GM08714 (cell line): ENCODE measurements around the gene CRIP1.

Experiments
- H3K4me3 ChIP-seq: fragments of 200-500 bp; sonication (Bioruptor generic); 2 replicates; pipeline ENCODE4 v1.5.1; 2014; ENCODE audit warnings: mild to moderate bottlenecking, low read length, inconsistent platforms
- ZNF274 ChIP-seq: IDR thresholded peaks from 2 replicates; pipeline ENCODE4 v1.6.1; 2012; ENCODE audit warnings: mild to moderate bottlenecking, low read depth, low read length

The CRIP1 gene

GRCh38 chr14:105495101-105495989, 8.7 kb downstream of the CRIP1 start:
- TF ChIP-seq ZNF274: no peak
- H3K4me3 ChIP-seq: no peak overlapping the region

DNA sequence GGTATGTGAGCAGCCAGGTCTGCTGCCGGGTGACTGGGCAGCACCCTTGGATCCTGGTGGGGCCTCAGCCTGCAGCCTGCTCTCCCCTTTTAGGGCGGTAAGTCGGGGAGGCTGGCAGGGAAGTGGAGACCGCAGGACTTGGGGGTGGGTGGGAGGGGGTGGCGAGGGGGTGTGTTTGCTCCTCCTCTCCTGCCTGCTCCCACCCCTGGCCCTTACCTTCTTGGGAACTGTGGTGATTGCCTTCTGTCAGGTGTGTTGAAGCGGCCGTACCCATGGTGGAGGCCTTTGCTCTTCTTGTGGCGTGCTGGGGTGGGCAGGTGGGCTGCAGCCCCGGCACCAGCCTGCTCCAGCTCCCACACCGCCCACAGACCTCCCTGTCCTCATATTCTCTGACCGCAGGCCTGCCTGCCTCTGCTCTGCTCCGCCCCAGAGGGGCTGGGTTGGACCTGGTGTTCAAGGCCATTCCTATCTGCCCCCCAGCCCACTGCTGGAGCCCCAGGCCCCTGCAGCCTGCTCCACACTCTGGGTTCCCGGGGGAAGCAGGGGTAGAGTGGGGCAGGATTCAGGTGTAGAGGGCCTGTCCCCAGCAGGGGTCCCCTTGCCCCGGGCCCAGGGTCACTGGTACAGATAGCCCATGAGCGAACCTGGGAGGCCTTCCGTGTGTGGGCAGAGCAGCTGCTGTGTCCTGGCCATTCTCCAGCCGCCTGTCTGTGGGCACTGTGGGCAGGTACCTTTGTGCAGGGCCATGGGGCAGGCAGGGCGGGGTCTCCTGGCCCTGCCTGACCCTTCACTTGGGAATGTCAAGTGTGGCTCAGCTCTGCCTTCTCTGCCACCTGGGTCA, 9.5 kb downstream of the CRIP1 start:
- TF ChIP-seq ZNF274: no peak
- no peak overlapping the region for H3K4me3 ChIP-seq

DNA sequence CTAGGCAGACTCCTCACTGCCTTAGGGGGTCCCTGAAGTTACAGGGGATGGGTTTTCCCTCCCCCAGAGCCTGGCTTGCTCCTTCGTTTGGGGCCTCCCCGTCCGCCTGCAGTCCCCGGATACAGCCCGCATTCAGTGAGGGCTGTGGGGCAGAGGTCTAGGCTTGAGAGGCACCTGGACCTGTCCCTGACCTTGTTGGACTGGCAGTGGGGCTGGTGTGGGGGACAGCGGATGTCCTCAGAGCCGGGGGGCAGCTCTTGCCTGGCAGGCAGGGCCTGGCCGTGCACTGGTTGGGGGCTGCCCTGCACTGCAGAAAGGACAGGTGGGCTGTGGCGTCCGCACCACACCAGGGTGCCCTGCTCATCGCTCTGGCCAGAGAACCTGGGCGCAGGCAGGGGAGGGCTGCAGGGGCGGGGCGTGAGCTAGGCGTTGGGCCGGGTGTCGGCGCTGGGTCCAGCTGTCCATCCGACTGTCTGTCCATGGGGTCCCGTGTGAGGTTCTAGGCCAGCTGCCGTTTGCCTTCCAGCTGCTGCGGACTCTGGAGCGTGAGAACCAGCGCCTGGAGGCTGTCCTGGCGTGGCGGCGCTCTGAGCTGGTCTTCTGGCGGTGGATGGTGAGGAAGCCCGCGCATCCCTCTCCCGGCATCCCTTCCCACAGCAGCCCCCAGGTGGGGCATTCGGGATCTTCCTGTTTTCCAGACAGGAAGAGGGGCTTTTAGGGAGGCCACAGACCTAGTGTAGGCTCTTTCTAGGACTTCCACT, 10.3 kb downstream of the CRIP1 start:
- H3K4me3 ChIP-seq: no peak overlapping the region
- TF ChIP-seq ZNF274: no peak

- H3K4me3 ChIP-seq: no peak overlapping the region
- TF ChIP-seq ZNF274: no peak
Measured at GRCh38 chr14:105497671-105498429, 11.2 kb downstream of the CRIP1 start.

DNA sequence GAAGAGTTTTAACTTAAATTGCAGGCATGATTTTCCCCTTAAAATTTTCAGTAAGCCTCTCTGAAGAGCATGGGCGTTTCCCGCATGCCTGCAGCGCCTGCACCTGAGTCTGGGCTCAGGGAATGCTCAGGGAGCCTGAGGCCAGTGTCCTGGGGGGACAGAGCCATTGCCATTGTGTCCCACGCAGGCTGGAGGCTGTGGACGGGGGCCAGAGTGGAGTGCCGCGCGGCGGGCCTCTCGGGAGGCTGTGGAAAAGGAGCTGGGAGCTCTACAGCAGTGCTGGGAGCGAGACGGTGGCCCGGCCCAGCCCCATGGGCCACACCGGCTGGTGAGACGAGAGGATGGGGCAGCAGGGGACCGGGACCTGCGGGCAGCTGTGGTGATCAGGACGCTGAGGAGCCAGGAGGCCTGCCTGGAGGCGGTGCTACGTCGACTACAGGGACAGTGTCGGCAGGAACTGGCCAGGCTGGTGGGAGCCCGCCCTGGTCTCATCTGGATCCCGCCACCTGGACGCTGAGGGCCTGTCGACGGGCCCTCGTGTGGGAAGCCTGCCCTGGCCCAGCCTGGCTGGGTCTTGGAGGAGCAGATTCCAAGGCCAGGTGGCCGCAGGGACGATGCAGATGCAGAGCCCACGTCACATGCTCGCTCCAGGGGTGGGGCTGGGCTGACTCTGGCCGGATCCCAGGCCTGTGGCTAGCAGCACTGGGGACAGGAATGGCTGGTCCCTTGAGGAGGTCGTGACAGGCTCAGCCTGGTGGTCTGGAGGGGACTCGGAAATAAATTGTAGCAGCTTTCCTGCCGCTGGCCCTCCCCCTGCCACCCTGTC, 12.0 kb downstream of the CRIP1 start:
- TF ChIP-seq ZNF274: no peak
- no peak overlapping the region for H3K4me3 ChIP-seq

DNA sequence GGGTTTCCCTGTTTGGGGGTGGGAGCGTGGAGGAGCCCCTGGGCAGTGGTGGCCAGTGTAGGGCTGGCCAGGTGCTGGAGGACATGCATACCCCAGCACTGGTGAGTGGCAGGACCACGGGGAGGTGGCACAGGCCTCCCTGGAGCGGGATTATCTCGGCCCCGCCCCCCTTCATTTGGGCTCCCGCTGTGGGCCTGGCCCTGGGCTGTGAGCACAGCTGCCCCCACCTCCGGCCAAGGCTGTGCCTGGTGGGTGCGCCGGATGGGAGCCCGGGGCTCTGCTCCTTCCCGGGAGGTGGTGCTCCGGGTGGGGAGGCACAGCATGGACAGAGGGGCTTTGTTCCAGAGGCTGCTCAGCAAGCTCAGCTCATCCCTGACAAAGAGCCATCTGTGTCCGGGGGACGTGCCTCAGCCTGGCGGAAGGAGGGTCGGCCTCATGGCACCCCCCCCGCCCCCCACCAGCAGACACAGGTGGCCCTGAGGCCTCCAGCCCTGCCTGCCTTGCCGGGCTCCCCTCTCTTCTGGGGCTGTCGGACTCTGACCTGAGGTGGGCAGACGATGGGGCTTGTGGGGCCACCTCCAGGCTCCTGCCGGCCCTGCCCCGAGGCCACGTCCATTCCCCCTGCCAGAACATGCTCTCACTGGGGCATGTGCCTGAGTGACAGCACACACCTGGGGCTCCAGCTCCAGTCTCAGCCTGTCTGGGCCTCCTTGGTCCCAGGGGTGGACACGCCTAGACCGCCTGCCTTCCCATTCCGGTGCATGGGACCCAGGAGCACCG, 12.8 kb downstream of the CRIP1 start:
- TF ChIP-seq ZNF274: no peak
- no peak overlapping the region for H3K4me3 ChIP-seq

- no peak for TF ChIP-seq ZNF274
- no peak overlapping the region for H3K4me3 ChIP-seq
Measured at GRCh38 chr14:105500036-105500725, 13.5 kb downstream of the CRIP1 start.

DNA sequence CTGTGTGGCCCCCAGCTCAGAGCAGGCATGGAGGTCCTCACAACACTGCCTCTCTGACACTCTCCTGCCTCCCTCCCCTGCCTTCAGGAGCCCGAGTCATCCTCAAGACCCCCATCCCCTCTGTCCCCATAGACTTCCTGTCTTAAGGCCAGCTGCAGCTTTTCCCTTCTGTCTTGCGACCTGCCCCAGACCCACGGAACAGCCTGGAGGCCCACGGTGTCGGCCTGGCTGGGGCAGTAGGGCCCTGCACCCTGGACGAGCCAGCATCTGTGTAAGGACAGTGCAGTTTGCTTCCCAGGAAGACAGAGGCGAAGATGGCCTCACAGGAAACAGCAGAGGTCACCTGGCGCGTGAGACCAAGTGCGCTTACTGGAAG, 14.0 kb downstream of the CRIP1 start:
- TF ChIP-seq ZNF274: no peak

GRCh38 chr14:105501504-105502291, 15.0 kb downstream of the CRIP1 start:
- TF ChIP-seq ZNF274: no peak
- no peak overlapping the region for H3K4me3 ChIP-seq

More for the DNA sequence above, 14.0 kb downstream of the CRIP1 start:
- no peak overlapping the region for H3K4me3 ChIP-seq

DNA sequence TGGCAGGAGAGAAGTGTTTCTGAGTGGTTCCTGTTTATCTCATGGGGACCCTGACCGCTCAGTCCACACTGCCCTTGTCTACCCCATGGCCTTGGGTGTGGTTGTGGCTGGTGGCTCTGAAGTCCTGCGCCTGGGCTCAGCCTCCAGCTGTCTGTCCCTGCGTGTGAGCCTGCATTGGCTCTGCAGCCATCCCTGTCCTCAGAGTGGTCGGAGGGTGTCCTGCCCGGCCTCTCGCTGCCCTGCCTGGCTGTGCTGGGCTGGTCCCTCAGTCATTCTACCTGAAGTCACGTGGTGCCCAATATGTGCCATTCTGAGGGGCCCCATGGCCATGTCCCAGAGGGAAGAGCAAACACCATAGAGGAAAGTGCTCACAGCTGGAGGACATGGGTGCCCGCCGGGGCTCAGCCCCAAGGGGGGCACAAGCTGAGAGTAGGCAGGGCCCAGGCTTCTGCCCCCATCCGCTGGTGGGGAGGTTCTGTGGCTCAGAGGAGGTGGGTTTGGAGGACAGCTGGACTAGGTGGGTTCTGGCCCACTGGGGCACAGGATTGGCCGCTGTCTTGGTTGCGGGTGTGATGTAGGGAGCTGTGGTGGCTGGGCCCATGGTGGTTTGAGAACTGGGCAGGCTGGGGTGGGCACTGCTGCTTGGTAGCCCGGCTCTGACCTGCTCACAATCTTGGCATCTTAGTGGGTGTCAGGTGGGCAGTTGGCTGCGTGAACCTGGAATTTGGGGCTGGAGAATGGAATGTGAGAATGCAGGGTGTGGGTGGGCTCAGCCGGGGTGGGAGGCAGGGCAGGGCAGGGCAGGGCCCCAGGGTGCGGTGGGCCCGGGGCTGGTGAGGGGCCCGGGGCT, 16.0 kb downstream of the CRIP1 start:
- H3K4me3 ChIP-seq: no peak overlapping the region
- no peak for TF ChIP-seq ZNF274

GRCh38 chr14:105503296-105503640, 16.6 kb downstream of the CRIP1 start:
- no peak for TF ChIP-seq ZNF274
- H3K4me3 ChIP-seq: no peak overlapping the region
